GM20000 (cell line): ENCODE measurements around the gene RAPGEF4.

Experiments used
- DNase-seq: peaks from one replicate; pipeline ENCODE4 v3.0.0; 2012; ENCODE audit warnings: low spot score
- TF ChIP-seq, protein P1 (sequence below): IDR thresholded peaks from 2 replicates; pipeline ENCODE4 v1.5.1; 2012; ENCODE audit warnings: mild to moderate bottlenecking, control low read depth; ENCODE audit errors: extremely low read depth, missing control alignments

RAPGEF4 gene

GRCh38 chr2:172823261-172823850 is 87.7 kb downstream of the RAPGEF4 start:
- TF ChIP-seq, protein P1, sequence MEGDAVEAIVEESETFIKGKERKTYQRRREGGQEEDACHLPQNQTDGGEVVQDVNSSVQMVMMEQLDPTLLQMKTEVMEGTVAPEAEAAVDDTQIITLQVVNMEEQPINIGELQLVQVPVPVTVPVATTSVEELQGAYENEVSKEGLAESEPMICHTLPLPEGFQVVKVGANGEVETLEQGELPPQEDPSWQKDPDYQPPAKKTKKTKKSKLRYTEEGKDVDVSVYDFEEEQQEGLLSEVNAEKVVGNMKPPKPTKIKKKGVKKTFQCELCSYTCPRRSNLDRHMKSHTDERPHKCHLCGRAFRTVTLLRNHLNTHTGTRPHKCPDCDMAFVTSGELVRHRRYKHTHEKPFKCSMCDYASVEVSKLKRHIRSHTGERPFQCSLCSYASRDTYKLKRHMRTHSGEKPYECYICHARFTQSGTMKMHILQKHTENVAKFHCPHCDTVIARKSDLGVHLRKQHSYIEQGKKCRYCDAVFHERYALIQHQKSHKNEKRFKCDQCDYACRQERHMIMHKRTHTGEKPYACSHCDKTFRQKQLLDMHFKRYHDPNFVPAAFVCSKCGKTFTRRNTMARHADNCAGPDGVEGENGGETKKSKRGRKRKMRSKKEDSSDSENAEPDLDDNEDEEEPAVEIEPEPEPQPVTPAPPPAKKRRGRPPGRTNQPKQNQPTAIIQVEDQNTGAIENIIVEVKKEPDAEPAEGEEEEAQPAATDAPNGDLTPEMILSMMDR = no peak
- DNase-seq = no peak

DNA sequence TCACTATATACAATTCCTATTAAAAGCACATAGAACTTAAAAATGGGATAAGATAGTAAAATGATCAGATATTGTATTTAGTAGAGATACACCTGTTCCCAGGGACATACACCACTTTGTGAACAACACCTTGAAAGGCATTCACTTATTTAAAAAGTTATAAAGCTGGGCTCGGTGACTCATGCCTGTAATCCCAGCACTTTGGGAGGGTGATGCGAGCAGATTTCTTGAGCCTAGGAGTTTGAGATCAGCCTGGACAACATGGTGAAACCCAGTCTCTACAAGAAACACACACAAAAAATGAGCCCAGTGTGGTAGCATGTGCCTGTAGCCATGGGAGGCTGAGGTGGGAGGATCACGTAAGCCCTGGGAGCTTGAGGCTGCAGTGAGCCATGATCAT is 90.9 kb downstream of the RAPGEF4 start:
- DNase-seq = no peak
- TF ChIP-seq, protein P1 = no peak

DNA sequence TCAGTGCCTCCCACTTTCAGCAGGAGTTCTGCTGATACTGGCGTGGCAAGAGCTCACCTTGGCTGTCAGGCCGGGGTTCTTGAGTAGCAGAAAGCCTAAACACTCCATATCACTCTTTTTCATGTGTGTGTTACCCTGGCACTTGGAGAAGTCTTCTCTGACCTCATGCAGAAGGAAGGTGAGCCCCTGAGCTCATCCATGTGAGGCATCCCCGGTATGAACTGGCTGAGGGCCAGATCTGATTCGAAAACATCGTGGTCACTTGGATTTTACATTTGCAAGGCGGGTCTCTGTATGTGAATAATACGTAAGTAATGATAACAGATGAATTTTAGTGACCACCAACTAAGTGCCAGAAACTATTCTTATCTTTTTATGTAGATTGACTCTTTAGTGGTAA is 93.6 kb downstream of the RAPGEF4 start:
- TF ChIP-seq, protein P1 = no peak

DNA sequence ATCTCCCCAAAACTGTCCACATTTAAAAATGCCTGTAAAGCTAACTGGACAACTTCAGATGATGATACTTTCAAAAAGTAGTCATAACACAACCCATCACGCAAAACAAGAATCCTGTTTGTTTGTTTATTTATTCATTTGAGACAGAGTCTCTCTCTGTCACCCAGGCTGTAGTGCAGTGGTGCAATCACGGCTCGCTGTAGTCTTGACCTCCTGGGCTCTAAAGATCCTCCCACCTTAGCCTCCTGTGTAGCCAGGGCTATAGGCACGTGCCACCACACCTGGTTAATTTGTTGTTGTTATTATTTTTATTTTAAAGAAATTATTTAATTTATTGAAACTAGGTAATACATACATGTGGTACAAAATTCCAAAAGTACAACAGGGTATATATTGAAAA is 94.8 kb downstream of the RAPGEF4 start:
- no peak for DNase-seq
- TF ChIP-seq, protein P1 = no peak

More for the DNA sequence above, 93.6 kb downstream of the RAPGEF4 start:
- DNase-seq = no peak

DNA sequence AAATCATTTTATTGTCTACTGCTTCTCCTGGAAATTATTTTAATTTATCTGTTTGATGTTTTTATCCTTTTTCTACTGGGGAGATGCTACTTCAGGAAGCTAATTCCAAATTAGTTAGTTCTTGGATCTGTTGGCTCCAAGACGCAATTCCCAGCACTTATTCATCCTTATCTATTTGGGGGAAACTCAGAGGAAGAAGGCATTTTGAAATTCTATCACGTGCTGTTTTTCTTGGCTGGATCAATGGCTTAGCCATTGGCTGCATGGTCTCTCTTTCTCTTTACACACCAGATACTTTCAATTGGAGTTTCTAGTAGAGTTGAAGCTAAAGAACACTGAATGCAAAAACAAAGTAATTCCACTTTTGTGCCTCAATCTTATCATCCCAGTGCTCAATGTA is 98.3 kb downstream of the RAPGEF4 start:
- TF ChIP-seq, protein P1 = no peak
- no peak for DNase-seq

DNA sequence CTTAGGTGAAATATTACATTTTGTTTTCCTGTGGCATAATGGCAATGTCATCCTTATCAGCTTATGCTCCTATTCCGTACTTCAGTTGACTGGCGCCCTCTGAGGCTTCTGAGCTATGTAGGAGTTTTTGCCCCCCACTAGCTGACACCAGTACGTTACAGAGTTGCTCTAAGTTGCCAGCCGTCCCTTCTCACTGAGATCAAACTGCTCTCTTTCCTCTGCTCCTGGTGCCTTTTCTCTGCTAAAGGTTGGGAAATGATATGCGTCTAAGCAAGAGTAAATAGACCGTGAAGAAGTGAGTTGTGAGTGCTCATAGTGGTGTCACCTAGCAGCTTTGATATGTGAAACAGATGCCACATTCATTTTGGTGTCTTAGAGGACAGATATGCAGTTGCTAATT is 99.2 kb downstream of the RAPGEF4 start:
- no peak for DNase-seq
- TF ChIP-seq, protein P1 = no peak

DNA sequence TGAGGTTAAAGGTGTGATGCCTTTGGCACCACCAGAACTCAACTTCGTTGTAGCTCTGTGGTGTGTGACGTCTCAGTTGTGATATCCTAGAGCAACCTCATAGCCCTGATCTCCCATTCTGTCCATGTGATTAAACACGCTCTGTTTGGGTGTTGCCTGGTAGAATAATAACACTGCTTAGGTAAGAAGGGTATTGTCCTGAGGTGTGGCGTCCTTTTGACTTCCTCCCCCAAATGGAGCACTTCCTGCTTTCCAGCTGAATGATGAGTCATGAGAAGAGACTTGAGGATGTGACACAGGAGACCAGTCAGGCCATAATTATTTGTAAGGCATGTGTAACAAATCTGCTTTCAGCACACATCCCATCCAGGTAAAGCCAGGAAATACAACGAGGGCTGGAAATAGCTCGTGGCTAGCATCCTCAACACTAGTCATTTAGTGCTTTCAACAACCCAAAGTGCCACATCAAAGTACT is 100.7 kb downstream of the RAPGEF4 start:
- TF ChIP-seq, protein P1 = no peak
- DNase-seq = no peak
